C4-2B (cell line): ENCODE results near the gene MAGEF1.

Experiments used
- CTCF ChIP-seq: fragments of 450-650 bp; conservative IDR thresholded peaks from 2 replicates; pipeline ENCODE4 v1.5.1; 2017; ENCODE audit warnings: mild to moderate bottlenecking
- ZFX ChIP-seq: fragments of 450-650 bp; IDR thresholded peaks from 2 replicates; pipeline ENCODE4 v1.6.1; 2017

DNA sequence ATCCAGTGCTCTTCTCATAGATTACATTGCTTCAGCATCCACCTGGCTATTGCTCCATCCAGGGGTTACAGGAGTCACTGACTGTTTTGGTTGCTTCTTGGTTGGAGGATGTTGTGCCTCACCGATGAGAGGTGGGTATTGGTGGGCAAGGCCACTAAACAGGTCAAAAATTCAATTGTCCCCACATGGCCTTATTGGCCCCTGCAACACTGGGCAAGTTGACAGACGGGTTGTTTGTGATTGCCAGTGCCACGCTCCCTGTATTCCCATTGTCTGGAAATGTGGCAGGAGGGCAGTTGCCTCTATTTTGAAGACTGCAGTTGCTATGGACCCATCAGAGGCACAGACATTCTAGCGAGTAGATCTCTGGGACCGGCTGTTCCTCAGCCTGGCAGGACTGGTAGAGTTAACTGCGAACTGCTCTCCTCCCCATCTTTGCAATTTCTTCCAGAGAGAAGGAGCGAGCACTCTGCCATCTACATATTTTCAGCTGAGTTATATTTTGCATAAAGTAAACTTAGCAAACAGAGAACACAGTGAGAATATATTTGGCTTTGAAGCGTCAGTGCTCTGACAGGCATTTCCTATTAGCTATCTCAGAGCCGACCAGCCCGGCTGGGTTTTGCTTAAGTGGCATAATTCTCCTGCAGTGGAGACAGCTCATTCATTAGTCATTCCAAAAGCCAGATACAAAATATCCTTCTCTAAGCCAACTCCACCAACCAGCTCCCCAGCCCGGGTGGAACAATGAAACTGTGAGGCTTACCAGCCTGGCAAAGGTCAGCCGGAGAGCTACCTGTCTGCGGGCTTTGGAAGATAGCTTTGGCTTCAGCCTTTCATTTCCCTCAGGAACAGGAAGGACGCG is 26.0 kb upstream of the MAGEF1 start:
- TF ChIP-seq CTCF (no peak), ZFX (no peak)
